Ovary (tissue), 9 donors: Measurements from ENCODE around the gene HECTD1. TPM values are rescaled to one million over a fixed set of nuclear protein-coding genes. Genes with fewer than 3 reads are reported as not detected.

Experiments used
- DNase-seq, 5 donors: peaks; one replicate each; pipeline ENCODE4 v3.0.0-alpha.2; 2019 to 2020
- H3K27ac ChIP-seq, 2 donors: fragments of 200-600 bp; one replicate each; pipeline versions ENCODE4 v1.5.1 to v1.8.0; 2019 to 2022
- H3K27me3 ChIP-seq: fragments of 200-600 bp; one replicate; pipeline ENCODE4 v1.8.0; 2022
- H3K36me3 ChIP-seq: fragments of 200-600 bp; sonication (generic); one replicate; pipeline ENCODE4 v1.5.1; 2019
- H3K4me1 ChIP-seq: one replicate; pipeline ENCODE4 v1.8.1; 2013; ENCODE audit warnings: mild to moderate bottlenecking, moderate library complexity; ENCODE audit not compliant: insufficient read depth
- H3K4me3 ChIP-seq: fragments of 200-600 bp; sonication (generic); one replicate; pipeline ENCODE4 v1.5.1; 2017
- H3K9me3 ChIP-seq, 2 donors: fragments of 200-600 bp in 1 of 2; sonication (generic) in 1 of 2; one replicate each; pipeline versions ENCODE4 v1.5.1 to v1.8.1; 2013 to 2019; ENCODE audit warnings: mild to moderate bottlenecking in 1 of 2, moderate library complexity in 1 of 2
- EP300 ChIP-seq: sonication (generic); formaldehyde crosslinking; IDR thresholded peaks from one replicate; pipeline ENCODE4 v1.6.1; 2017; ENCODE audit warnings: antibody characterized with exemption
- POLR2A ChIP-seq: fragments of 450-650 bp; IDR thresholded peaks from one replicate; pipeline ENCODE4 v1.6.1; 2017; ENCODE audit warnings: antibody characterized with exemption, mild to moderate bottlenecking, moderate library complexity
- WGBS, 3 donors: extraction: QIAGEN DNeasy Blood & Tissue Kit in 1 of 3; methylation state at CpG; one replicate each; pipeline versions ENCODE4 v1.1.5 to v1.1.7; 2013 to 2017; 5-methylcytosine and 5-hydroxymethylcytosine counted together
- intact Hi-C, 4 donors: fragments of 100-400 bp; cut with DNase I; formaldehyde crosslinking; loops; one replicate each; pipeline versions ENCODE4 v1.11.0 to v1.15.1; 2022 to 2023
- polyA plus RNA-seq, 2 donors: library from polyadenylated mRNA; stranded (reverse); fragments of 200-250 nt in 1 of 2; fragments of 350-450 nt in 1 of 2; fragmentation: Illumina TruSeq in 1 of 2; extraction: RNeasy Lipid Tissue Mini Kit (QIAGEN cat#74804) in 1 of 2; gene quantifications; one replicate each; pipeline ENCODE4 v1.2.3, GENCODE V29; 2013 to 2014
- total RNA-seq, 7 donors: library from RNA; depleted of rRNA in 2 of 7; stranded (reverse); fragments of >200 nt in 2 of 7; fragmentation: NEBNext Ultra II Directional in 3 of 7; extraction: Animal tissue kit (Norgen Biotek cat#: 25700) in 3 of 7; gene quantifications; one replicate each; pipeline versions ENCODE4 v1.1.0 to v1.2.4, GENCODE V29; 2016 to 2023
- TF ChIP-seq, protein P1 (sequence below), 3 donors: fragments of 450-650 bp in 2 of 3; fragments of 200-600 bp in 1 of 3; IDR thresholded peaks; one replicate each; pipeline versions ENCODE4 v1.5.1 to v1.8.0; 2016 to 2022; ENCODE audit warnings: antibody characterized with exemption in 3 of 3, mild to moderate bottlenecking in 1 of 3
- donor health status: DM: no; HTN: no; CAD: no; lungs with moderate emphysema.
- donor health status: DM: no; HTN: no; CAD: no.
- donor health status: Bipolar disorder and iron deficiency.
- donor health status: DM: yes; HTN: yes; CAD: no.
- donor health status: DM: no; HTN: no; CAD: no.
- donor health status: DM: yes; HTN: yes; CAD: no.

The HECTD1 gene
- total and polyA plus RNA-seq, 9 donors = 59.7 to 186 (median 144) TPM

DNA sequence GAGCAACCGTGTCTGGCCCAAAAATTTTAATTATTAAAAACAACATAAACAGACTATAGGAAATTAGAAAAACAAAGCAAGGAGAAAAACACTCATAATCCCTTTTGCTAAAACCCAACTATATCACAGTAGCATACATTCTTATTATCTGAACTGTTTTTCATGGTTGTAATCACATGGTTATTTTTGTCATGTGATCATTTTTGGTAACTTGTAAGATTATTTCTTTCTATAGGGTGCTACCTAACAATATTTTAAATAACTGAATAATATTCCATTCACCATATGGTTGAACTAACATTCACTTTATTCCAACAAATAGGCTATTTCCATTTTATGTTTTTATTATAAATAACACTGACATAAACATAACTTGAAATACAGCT lies 23.0 kb upstream of the HECTD1 start:
- Histone ChIP-seq H3K36me3 (no peaks in the 10 kb centered on the region), H3K4me1 (no peaks in the 10 kb centered on the region), H3K27ac (no peak overlapping the region), H3K4me3 (no peak overlapping the region), H3K27me3 (no peaks in the 10 kb centered on the region), H3K9me3 (no peaks in the 10 kb centered on the region)
- no peak for DNase-seq
- TF ChIP-seq POLR2A = no peak
- TF ChIP-seq EP300 = no peak
- TF ChIP-seq, protein P1, sequence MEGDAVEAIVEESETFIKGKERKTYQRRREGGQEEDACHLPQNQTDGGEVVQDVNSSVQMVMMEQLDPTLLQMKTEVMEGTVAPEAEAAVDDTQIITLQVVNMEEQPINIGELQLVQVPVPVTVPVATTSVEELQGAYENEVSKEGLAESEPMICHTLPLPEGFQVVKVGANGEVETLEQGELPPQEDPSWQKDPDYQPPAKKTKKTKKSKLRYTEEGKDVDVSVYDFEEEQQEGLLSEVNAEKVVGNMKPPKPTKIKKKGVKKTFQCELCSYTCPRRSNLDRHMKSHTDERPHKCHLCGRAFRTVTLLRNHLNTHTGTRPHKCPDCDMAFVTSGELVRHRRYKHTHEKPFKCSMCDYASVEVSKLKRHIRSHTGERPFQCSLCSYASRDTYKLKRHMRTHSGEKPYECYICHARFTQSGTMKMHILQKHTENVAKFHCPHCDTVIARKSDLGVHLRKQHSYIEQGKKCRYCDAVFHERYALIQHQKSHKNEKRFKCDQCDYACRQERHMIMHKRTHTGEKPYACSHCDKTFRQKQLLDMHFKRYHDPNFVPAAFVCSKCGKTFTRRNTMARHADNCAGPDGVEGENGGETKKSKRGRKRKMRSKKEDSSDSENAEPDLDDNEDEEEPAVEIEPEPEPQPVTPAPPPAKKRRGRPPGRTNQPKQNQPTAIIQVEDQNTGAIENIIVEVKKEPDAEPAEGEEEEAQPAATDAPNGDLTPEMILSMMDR (IDR thresholded peaks at IDR 0.05) = no peak
- intact Hi-C loops = no loop called here
- WGBS, 3 donors = 68 to 84% (median 84%) methylated on average over 1 of the region's 1 CpG

- H3K4me3 ChIP-seq = no peak overlapping the region
These were observed 22.3 kb upstream of the HECTD1 start for GRCh38 chr14:31229638-31230572.

DNA sequence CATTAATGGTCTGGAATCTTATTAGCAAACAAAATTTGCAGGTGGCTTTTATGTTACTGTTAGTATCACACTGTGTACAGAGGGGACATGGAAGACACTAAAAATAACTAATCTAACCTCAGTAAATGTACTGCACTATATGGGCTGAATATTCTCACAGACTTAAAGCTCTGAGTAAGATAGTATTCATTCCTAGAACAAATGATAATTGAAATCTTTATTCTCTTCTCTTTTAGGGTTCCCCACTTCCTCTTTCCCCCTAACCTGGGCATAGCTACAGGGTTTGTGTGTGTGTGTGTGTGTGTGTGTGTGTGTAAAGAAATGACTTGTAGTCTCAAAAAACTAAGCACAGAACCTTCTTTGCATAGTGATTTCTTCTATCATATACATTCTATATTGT lies 21.4 kb upstream of the HECTD1 start:
- intact Hi-C loops = no loop called here
- no peak overlapping the region for H3K4me3 ChIP-seq
- H3K9me3 ChIP-seq = no peaks in the 10 kb centered on the region
- DNase-seq = no peak
- no peaks in the 10 kb centered on the region for H3K4me1 ChIP-seq
- H3K27ac ChIP-seq = peak overlapping the region in 1 of 2 donors; percentile 12
- TF ChIP-seq EP300 (no peak), POLR2A (no peak)
- TF ChIP-seq, protein P1 (IDR thresholded peaks at IDR 0.05) = no peak
- H3K27me3 ChIP-seq = no peaks in the 10 kb centered on the region
- H3K36me3 ChIP-seq = no peaks in the 10 kb centered on the region

More at GRCh38 chr14:31229638-31230572, 22.3 kb upstream of the HECTD1 start:
- peak; percentile 46 to 83 (median 58) for DNase-seq
- intact Hi-C loops = no loop called here
- H3K4me1 ChIP-seq = no peaks in the 10 kb centered on the region
- no peaks in the 10 kb centered on the region for H3K36me3 ChIP-seq
- TF ChIP-seq EP300 (peak; percentile 49), POLR2A (no peak)
- H3K27me3 ChIP-seq = no peaks in the 10 kb centered on the region
- H3K9me3 ChIP-seq = no peaks in the 10 kb centered on the region
- no peak overlapping the region for H3K27ac ChIP-seq
- 49 to 61% (median 49%) methylated on average over 17 of the region's 17 CpGs for WGBS, 3 donors

GRCh38 chr14:31228533-31228932 lies 20.9 kb upstream of the HECTD1 start:
- no peak for TF ChIP-seq POLR2A
- TF ChIP-seq, protein P1 (IDR thresholded peaks at IDR 0.05) = no peak
- no peak for TF ChIP-seq EP300
- H3K27ac ChIP-seq = peak overlapping the region in 1 of 2 donors; percentile 12
- H3K36me3 ChIP-seq = no peaks in the 10 kb centered on the region
- DNase-seq = no peak
- H3K4me1 ChIP-seq = no peaks in the 10 kb centered on the region
- no peaks in the 10 kb centered on the region for H3K9me3 ChIP-seq
- intact Hi-C loops = no loop called here
- no peak overlapping the region for H3K4me3 ChIP-seq
- no peaks in the 10 kb centered on the region for H3K27me3 ChIP-seq

DNA sequence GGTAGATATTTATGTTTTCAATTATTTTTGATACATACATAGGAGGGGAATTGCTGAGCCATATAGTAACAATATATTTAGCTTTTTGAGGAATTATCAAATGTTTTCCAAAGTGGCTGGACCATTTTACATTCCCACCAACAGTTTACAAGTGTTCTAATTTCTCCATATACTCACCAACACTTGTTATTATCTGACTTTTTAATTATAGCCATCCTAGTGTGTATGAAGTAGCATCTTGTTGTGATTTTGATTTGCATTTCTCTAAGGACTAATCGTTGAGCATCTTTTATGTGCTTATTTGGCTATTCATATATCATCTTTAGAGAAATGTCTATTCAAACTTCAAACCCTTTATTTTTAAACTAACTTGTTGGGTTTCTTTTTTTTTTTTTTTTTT lies 17.2 kb upstream of the HECTD1 start:
- H3K4me1 ChIP-seq = no peaks in the 10 kb centered on the region
- no peak overlapping the region for H3K27ac ChIP-seq
- no peaks in the 10 kb centered on the region for H3K36me3 ChIP-seq
- TF ChIP-seq POLR2A (no peak), EP300 (no peak)
- intact Hi-C loops = no loop called here
- no peaks in the 10 kb centered on the region for H3K9me3 ChIP-seq
- H3K27me3 ChIP-seq = no peaks in the 10 kb centered on the region
- DNase-seq = no peak
- no peak overlapping the region for H3K4me3 ChIP-seq
- WGBS, 3 donors = 86 to 92% (median 88%) methylated on average over 1 of the region's 1 CpG
